Measurements from ENCODE around the gene SOCS2.

DNA sequence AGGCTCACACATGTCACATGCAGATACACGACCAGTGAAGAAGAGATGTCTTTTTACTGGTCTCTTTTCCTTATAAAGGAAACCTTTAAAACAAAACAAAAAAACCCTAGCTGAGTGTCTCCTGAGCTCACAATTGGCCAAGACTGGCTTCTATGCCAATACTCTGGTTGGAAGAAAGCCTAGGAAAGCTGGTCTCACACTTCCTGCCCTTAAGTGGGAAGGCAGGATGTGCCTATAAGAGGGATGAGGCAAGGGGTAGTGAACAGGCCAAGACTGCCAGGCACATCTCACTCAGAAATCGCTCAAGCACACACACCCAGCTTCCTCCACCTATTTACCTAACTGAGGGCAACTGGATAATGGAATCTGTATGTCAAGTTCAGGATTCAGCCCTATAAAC lies 50.0 kb downstream of the SOCS2 start:
- TF ChIP-seq, protein P1, sequence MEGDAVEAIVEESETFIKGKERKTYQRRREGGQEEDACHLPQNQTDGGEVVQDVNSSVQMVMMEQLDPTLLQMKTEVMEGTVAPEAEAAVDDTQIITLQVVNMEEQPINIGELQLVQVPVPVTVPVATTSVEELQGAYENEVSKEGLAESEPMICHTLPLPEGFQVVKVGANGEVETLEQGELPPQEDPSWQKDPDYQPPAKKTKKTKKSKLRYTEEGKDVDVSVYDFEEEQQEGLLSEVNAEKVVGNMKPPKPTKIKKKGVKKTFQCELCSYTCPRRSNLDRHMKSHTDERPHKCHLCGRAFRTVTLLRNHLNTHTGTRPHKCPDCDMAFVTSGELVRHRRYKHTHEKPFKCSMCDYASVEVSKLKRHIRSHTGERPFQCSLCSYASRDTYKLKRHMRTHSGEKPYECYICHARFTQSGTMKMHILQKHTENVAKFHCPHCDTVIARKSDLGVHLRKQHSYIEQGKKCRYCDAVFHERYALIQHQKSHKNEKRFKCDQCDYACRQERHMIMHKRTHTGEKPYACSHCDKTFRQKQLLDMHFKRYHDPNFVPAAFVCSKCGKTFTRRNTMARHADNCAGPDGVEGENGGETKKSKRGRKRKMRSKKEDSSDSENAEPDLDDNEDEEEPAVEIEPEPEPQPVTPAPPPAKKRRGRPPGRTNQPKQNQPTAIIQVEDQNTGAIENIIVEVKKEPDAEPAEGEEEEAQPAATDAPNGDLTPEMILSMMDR (IDR thresholded peaks at IDR 0.05) = no peak
- no peak for TF ChIP-seq POLR2A (IDR thresholded peaks at IDR 0.05)
- TF ChIP-seq POLR2AphosphoS5 (IDR thresholded peaks at IDR 0.05) = no peak
